Fibroblast of gingiva (primary cell): ENCODE data around the gene RPS6KA2.

Experiments used
- DNase-seq: peaks from one replicate; pipeline ENCODE4 v3.0.0-alpha.2; 2011; ENCODE audit warnings: low read depth

Gene RPS6KA2

GRCh38 chr6:166444446-166444845 lies 182.6 kb downstream of the RPS6KA2 start:
- no peak for DNase-seq

- DNase-seq, result no peak
These were observed 183.9 kb downstream of the RPS6KA2 start for GRCh38 chr6:166443166-166443565.

GRCh38 chr6:166442131-166442685 lies 184.8 kb downstream of the RPS6KA2 start:
- DNase-seq, result no peak

GRCh38 chr6:166441325-166442078 lies 185.5 kb downstream of the RPS6KA2 start:
- no peak for DNase-seq

- no peak for DNase-seq
These were observed 186.3 kb downstream of the RPS6KA2 start for GRCh38 chr6:166440729-166441128.

- DNase-seq, result no peak
These were observed 186.9 kb downstream of the RPS6KA2 start for GRCh38 chr6:166440106-166440505.

GRCh38 chr6:166439366-166440091 lies 187.5 kb downstream of the RPS6KA2 start:
- DNase-seq, result no peak

- no peak for DNase-seq
These were observed 188.7 kb downstream of the RPS6KA2 start for GRCh38 chr6:166438211-166438861.

GRCh38 chr6:166437661-166438060 lies 189.4 kb downstream of the RPS6KA2 start:
- DNase-seq, result no peak

- no peak for DNase-seq
These were observed 190.6 kb downstream of the RPS6KA2 start for GRCh38 chr6:166436195-166437139.

GRCh38 chr6:166435574-166435973 lies 191.5 kb downstream of the RPS6KA2 start:
- DNase-seq, result no peak

- no peak for DNase-seq
These were observed 192.7 kb downstream of the RPS6KA2 start for GRCh38 chr6:166434336-166434735.

GRCh38 chr6:166433096-166433495 lies 194.0 kb downstream of the RPS6KA2 start:
- no peak for DNase-seq

- no peak for DNase-seq
These were observed 196.8 kb downstream of the RPS6KA2 start for GRCh38 chr6:166430269-166430668.

GRCh38 chr6:166424431-166424830 lies 202.6 kb downstream of the RPS6KA2 start:
- DNase-seq, result no peak

GRCh38 chr6:166423781-166424180 lies 203.3 kb downstream of the RPS6KA2 start:
- DNase-seq, result no peak

GRCh38 chr6:166423051-166423745 lies 203.9 kb downstream of the RPS6KA2 start:
- DNase-seq, result no peak

- DNase-seq, result no peak
These were observed 204.7 kb downstream of the RPS6KA2 start for GRCh38 chr6:166422201-166422940.

- peak; percentile 28 for DNase-seq
These were observed 206.7 kb downstream of the RPS6KA2 start for GRCh38 chr6:166420351-166420750.

- no peak for DNase-seq
These were observed 207.3 kb downstream of the RPS6KA2 start for GRCh38 chr6:166419717-166420116.
